ENCODE results near the gene SLC2A10.

DNA sequence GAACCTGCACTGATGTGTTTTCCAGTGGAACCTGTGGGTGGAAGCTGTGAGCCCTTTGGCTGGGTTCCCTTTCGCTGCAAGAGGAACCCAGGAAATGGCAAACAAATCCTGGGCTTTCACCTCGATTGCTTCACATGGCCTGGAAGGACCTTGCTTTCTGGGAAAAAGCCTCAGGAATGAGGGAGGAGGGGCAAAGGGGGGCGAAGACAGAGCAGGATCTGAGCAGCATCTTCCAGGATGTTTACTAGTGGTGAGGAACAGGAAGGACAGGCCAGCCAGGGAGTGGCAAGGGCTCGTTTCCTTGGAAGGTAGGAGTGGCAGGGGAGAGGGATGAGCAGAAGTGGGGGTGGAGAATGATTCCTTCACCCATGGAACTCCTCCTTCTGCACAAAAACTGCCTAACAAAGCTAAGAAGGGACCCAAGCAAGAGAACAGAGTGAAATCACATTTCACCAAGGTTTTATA lies 5.9 kb downstream of the SLC2A10 start:
- TF ChIP-seq, protein P1, sequence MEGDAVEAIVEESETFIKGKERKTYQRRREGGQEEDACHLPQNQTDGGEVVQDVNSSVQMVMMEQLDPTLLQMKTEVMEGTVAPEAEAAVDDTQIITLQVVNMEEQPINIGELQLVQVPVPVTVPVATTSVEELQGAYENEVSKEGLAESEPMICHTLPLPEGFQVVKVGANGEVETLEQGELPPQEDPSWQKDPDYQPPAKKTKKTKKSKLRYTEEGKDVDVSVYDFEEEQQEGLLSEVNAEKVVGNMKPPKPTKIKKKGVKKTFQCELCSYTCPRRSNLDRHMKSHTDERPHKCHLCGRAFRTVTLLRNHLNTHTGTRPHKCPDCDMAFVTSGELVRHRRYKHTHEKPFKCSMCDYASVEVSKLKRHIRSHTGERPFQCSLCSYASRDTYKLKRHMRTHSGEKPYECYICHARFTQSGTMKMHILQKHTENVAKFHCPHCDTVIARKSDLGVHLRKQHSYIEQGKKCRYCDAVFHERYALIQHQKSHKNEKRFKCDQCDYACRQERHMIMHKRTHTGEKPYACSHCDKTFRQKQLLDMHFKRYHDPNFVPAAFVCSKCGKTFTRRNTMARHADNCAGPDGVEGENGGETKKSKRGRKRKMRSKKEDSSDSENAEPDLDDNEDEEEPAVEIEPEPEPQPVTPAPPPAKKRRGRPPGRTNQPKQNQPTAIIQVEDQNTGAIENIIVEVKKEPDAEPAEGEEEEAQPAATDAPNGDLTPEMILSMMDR (IDR thresholded peaks at IDR 0.05; ENCODE audit: insufficient read depth, low read depth, low read length), result no peak
- no peak for TF ChIP-seq EZH2 (IDR thresholded peaks at IDR 0.05; ENCODE audit: insufficient read depth, low read length)
